Lung (tissue), 12 donors: Measurements from ENCODE around the gene DDAH2. TPM values are rescaled to one million over a fixed set of nuclear protein-coding genes. Genes with fewer than 3 reads are reported as not detected.

Experiments used
- ATAC-seq: fragments of 200-7000 bp; cut with Tn5 transposase; one replicate; pipeline ENCODE4 v1.9.1; 2020; ENCODE audit warnings: moderate number of reproducible peaks; ENCODE audit not compliant: insufficient read depth, low FRiP score
- DNase-seq, 3 donors: peaks; one replicate each; pipeline ENCODE4 v3.0.0-alpha.2; 2013 to 2017
- H3K27ac ChIP-seq, 2 donors: one replicate each; pipeline ENCODE4 v1.5.1; 2013; ENCODE audit warnings: mild to moderate bottlenecking in 2 of 2, moderate library complexity in 2 of 2, control low read depth in 1 of 2, inconsistent platforms in 1 of 2, low read depth in 1 of 2, low read length in 1 of 2
- H3K27me3 ChIP-seq, 3 donors: one replicate each; pipeline ENCODE4 v1.5.1; 2013; ENCODE audit warnings: low read length in 2 of 3; ENCODE audit not compliant: control insufficient read depth in 3 of 3, insufficient read depth in 3 of 3
- H3K36me3 ChIP-seq, 4 donors: one replicate each; pipeline ENCODE4 v1.5.1; 2013; ENCODE audit warnings: low read length in 4 of 4, mild to moderate bottlenecking in 1 of 4, moderate library complexity in 1 of 4; ENCODE audit not compliant: control insufficient read depth in 4 of 4, insufficient read depth in 4 of 4
- H3K4me1 ChIP-seq, 5 donors: one replicate each; pipeline ENCODE4 v1.5.1; 2013; ENCODE audit warnings: low read length in 5 of 5, mild to moderate bottlenecking in 2 of 5, moderate library complexity in 1 of 5; ENCODE audit not compliant: control insufficient read depth in 5 of 5, insufficient read depth in 5 of 5
- H3K4me3 ChIP-seq: one replicate; pipeline ENCODE4 v1.5.1; 2013; ENCODE audit warnings: mild to moderate bottlenecking, control low read depth, moderate library complexity
- H3K9ac ChIP-seq, 2 donors: one replicate each; pipeline ENCODE4 v1.5.1; 2013; ENCODE audit warnings: low read length in 2 of 2, control low read depth in 1 of 2; ENCODE audit not compliant: insufficient read depth in 1 of 2
- H3K9me3 ChIP-seq, 4 donors: one replicate each; pipeline ENCODE4 v1.5.1; 2013; ENCODE audit warnings: low read length in 3 of 4, mild to moderate bottlenecking in 1 of 4, moderate library complexity in 1 of 4; ENCODE audit not compliant: control insufficient read depth in 4 of 4, insufficient read depth in 3 of 4
- CTCF ChIP-seq: IDR thresholded peaks from 2 replicates; pipeline ENCODE4 v1.5.1; 2012; ENCODE audit warnings: mild to moderate bottlenecking; ENCODE audit errors: control extremely low read depth, extremely low read depth
- WGBS, 2 donors: extraction: QIAGEN DNeasy Blood & Tissue Kit; methylation state at CpG; one replicate each; pipeline ENCODE4 v1.1.7; 2013; 5-methylcytosine and 5-hydroxymethylcytosine counted together
- polyA plus RNA-seq, 2 donors: library from polyadenylated mRNA; stranded (reverse); fragments of 200-250 nt; gene quantifications; one replicate each; pipeline ENCODE4 v1.2.1, GENCODE V29; 2013
- total RNA-seq, 2 donors: library from RNA; depleted of rRNA in 1 of 2; stranded (reverse); fragments of >200 nt in 1 of 2; gene quantifications; one replicate each; pipeline ENCODE4 v1.2.1, GENCODE V29; 2014 to 2021
- donor health status: control.
- donor health status: control.
- donor health status: Bipolar disorder and iron deficiency.
- donor health status: healthy.
- donor health status: DM: yes; HTN: yes; CAD: no.

Gene DDAH2
- total and polyA plus RNA-seq, 4 donors = 60.3 to 130 (median 91.3) TPM

GRCh38 chr6:31708224-31708623, 20.9 kb downstream of the DDAH2 start:
- no peak overlapping the region for H3K4me3 ChIP-seq
- ATAC-seq = no peak
- H3K4me1 ChIP-seq = peaks cover 0 to 8% (median 0%) of the 10 kb centered on the region in 5 donors
- no peaks in the 10 kb centered on the region for H3K36me3 ChIP-seq
- no peaks in the 10 kb centered on the region for H3K9me3 ChIP-seq
- no peak for DNase-seq
- no peak overlapping the region for H3K27ac ChIP-seq
- H3K9ac ChIP-seq = no peak overlapping the region
- 96 to 100% methylated on average over 3 of the region's 3 CpGs for WGBS, 2 donors
- TF ChIP-seq CTCF = no peak
- no peaks in the 10 kb centered on the region for H3K27me3 ChIP-seq

GRCh38 chr6:31707701-31708100, 21.4 kb downstream of the DDAH2 start:
- H3K27me3 ChIP-seq = no peaks in the 10 kb centered on the region
- H3K4me1 ChIP-seq = peaks cover 0 to 8% (median 0%) of the 10 kb centered on the region in 5 donors
- no peak overlapping the region for H3K27ac ChIP-seq
- H3K36me3 ChIP-seq = no peaks in the 10 kb centered on the region
- TF ChIP-seq CTCF = no peak
- DNase-seq (no peak), ATAC-seq (no peak)
- H3K4me3 ChIP-seq = no peak overlapping the region
- WGBS, 2 donors = 85 to 88% methylated on average over 10 of the region's 10 CpGs
- H3K9me3 ChIP-seq = no peaks in the 10 kb centered on the region
- no peak overlapping the region for H3K9ac ChIP-seq

GRCh38 chr6:31706599-31706998, 22.5 kb downstream of the DDAH2 start, which contains the start of gene LY6G6F:
TSS of gene LY6G6F (plus strand) at chr6:31706866. CDS start at chr6:31706907, 41 bp downstream.
- Histone ChIP-seq H3K9me3 (no peaks in the 10 kb centered on the region), H3K9ac (no peak within 1 kb of the TSS), H3K27ac (no peak within 1 kb of the TSS), H3K27me3 (no peaks in the 10 kb centered on the region), H3K4me1 (peaks cover 5 to 12% (median 6%) of the 10 kb centered on the region in 5 donors), H3K4me3 (no peak within 1 kb of the TSS), H3K36me3 (no peaks in the 10 kb centered on the region)
- TF ChIP-seq CTCF = no peak
- ATAC-seq = no peak
- WGBS, 2 donors = 62 to 79% methylated on average over 3 of the region's 3 CpGs
- DNase-seq = no peak

- TF ChIP-seq CTCF = no peak
- DNase-seq = no peak
- Histone ChIP-seq H3K9ac (no peak overlapping the region), H3K4me1 (peaks cover 6 to 13% (median 9%) of the 10 kb centered on the region in 5 donors), H3K9me3 (no peaks in the 10 kb centered on the region), H3K27ac (no peak overlapping the region), H3K27me3 (no peaks in the 10 kb centered on the region), H3K36me3 (peaks cover 0 to under 1% (median under 1%) of the 10 kb centered on the region in 4 donors), H3K4me3 (no peak overlapping the region)
- no peak for ATAC-seq
- 94 to 96% methylated on average over 6 of the region's 6 CpGs for WGBS, 2 donors
Measured at GRCh38 chr6:31705931-31706330, 23.2 kb downstream of the DDAH2 start.
